Natural killer cell (primary cell): ENCODE results near the gene CSHL1. TPM values are rescaled to one million over a fixed set of nuclear protein-coding genes. Genes with fewer than 3 reads are reported as not detected.

Experiments
- ATAC-seq, 3 donors: fragments of 150-1000 bp in 2 of 3; fragments of 200-7000 bp in 1 of 3; cut with Tn5 transposase; 1 replicate in 1 of 3; 2 replicates in 2 of 3; pipeline ENCODE4 v1.10.0; 2021; ENCODE audit warnings: mild to moderate bottlenecking in 2 of 3, moderate library complexity in 2 of 3
- DNase-seq, 2 donors: peaks; one replicate each; pipeline versions ENCODE4 v3.0.0 to v3.0.0-alpha.2; 2013 to 2021; ENCODE audit warnings: mixed read lengths in 1 of 2
- H3K27ac ChIP-seq: one replicate; pipeline ENCODE4 v1.5.1; 2013; ENCODE audit warnings: mild to moderate bottlenecking, low read length
- H3K27me3 ChIP-seq: one replicate; pipeline ENCODE4 v1.6.1; 2013; ENCODE audit warnings: low read length; ENCODE audit not compliant: control insufficient read depth, insufficient read depth
- H3K36me3 ChIP-seq: one replicate; pipeline ENCODE4 v1.6.1; 2013; ENCODE audit warnings: low read length; ENCODE audit not compliant: control insufficient read depth, insufficient read depth
- H3K4me1 ChIP-seq: one replicate; pipeline ENCODE4 v1.6.1; 2013; ENCODE audit warnings: low read length; ENCODE audit not compliant: control insufficient read depth, insufficient read depth
- H3K4me3 ChIP-seq: one replicate; pipeline ENCODE4 v1.5.1; 2013; ENCODE audit warnings: low read length
- H3K9me3 ChIP-seq: one replicate; pipeline ENCODE4 v1.6.1; 2013; ENCODE audit warnings: low read length; ENCODE audit not compliant: control insufficient read depth, insufficient read depth
- H3K27ac Mint-ChIP-seq, 2 donors: one replicate each; pipeline ENCODE4 v1.8.0; 2022; ENCODE audit warnings: mild to moderate bottlenecking in 2 of 2, mixed read lengths in 2 of 2, moderate library complexity in 1 of 2
- H3K27me3 Mint-ChIP-seq, 2 donors: one replicate each; pipeline ENCODE4 v1.8.0; 2022; ENCODE audit warnings: low read depth in 2 of 2, mixed read lengths in 2 of 2
- H3K36me3 Mint-ChIP-seq: one replicate; pipeline ENCODE4 v1.8.0; 2022; ENCODE audit warnings: mixed read lengths
- H3K4me1 Mint-ChIP-seq, 2 donors: one replicate each; pipeline ENCODE4 v1.8.0; 2022; ENCODE audit warnings: mixed read lengths in 2 of 2
- H3K4me3 Mint-ChIP-seq: one replicate; pipeline ENCODE4 v1.8.0; 2022; ENCODE audit warnings: mild to moderate bottlenecking, moderate library complexity, mixed read lengths
- H3K9me3 Mint-ChIP-seq, 2 donors: one replicate each; pipeline ENCODE4 v1.8.0; 2022; ENCODE audit warnings: mixed read lengths in 2 of 2
- WGBS: methylation state at CpG from one replicate; pipeline ENCODE4 v1.1.7; 2013; ENCODE audit warnings: missing lambda C conversion rate; ENCODE audit not compliant: insufficient coverage; 5-methylcytosine and 5-hydroxymethylcytosine counted together
- intact Hi-C: fragments of 100-400 bp; cut with micrococcal nuclease; formaldehyde crosslinking; loops from one replicate; pipeline ENCODE4 v1.14.2; 2022
- total RNA-seq, 4 donors: library from RNA; stranded (reverse); fragments of 120-200 nt in 1 of 4; gene quantifications; one replicate each; pipeline versions ENCODE4 v1.2.3 to v1.2.4, GENCODE V29; 2013 to 2022
- TF ChIP-seq, protein P1 (sequence below): fragments of 200-600 bp; IDR thresholded peaks from one replicate; pipeline ENCODE4 v1.8.0; 2022; ENCODE audit warnings: antibody characterized with exemption

CSHL1 gene
- total RNA-seq, 3 donors from 2014 or later (not counting 1 experiment from before 2014, with no cell fraction given): not detected

DNA sequence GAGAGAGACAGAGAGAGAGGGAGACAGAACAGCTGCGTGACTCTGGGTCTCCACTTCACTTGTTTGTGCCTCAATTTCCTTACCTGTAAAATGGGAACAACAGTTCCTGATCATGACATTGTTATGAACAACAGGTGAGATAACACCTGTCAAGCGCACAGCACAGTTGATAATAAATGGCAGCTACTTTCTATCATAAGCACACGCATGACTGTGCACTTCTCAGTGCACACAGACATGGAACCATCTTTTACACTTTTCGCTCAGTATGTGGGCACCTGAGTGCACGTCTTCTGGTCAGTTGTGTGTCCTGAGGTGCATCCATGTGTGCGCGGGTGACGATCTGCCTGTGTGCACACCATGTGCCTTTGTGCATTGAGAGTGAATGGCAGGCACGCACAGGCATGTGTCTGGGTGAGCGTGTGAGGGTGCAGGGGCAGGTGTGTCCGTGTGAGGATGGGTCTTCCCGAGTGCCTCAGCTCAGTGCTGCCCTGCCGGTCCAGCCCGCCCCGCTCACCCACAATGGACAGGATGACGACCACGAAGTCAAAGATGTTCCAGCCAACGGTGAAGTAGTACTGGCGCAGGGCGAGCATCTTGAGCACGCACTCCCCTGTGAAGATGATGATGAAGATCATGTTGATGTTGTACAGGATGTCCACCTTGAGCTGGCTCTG, 31.4 kb upstream of the CSHL1 start:
- H3K9me3 ChIP-seq: no peaks in the 10 kb centered on the region
- H3K36me3 ChIP-seq: no peaks in the 10 kb centered on the region
- Mint-ChIP-seq H3K9me3 (no peaks in the 10 kb centered on the region), H3K36me3 (no peaks in the 10 kb centered on the region), H3K4me3 (no peak overlapping the region), H3K27ac (no peak overlapping the region), H3K27me3 (no peaks in the 10 kb centered on the region), H3K4me1 (peaks cover 13 to 37% of the 10 kb centered on the region in 2 donors)
- 94% methylated on average over 21 of the region's 21 CpGs for WGBS
- peaks cover 27% of the 10 kb centered on the region for H3K4me1 ChIP-seq
- intact Hi-C loops: no loop called here
- TF ChIP-seq, protein P1, sequence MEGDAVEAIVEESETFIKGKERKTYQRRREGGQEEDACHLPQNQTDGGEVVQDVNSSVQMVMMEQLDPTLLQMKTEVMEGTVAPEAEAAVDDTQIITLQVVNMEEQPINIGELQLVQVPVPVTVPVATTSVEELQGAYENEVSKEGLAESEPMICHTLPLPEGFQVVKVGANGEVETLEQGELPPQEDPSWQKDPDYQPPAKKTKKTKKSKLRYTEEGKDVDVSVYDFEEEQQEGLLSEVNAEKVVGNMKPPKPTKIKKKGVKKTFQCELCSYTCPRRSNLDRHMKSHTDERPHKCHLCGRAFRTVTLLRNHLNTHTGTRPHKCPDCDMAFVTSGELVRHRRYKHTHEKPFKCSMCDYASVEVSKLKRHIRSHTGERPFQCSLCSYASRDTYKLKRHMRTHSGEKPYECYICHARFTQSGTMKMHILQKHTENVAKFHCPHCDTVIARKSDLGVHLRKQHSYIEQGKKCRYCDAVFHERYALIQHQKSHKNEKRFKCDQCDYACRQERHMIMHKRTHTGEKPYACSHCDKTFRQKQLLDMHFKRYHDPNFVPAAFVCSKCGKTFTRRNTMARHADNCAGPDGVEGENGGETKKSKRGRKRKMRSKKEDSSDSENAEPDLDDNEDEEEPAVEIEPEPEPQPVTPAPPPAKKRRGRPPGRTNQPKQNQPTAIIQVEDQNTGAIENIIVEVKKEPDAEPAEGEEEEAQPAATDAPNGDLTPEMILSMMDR: no peak
- no peak for DNase-seq
- H3K27ac ChIP-seq: no peak overlapping the region
- no peak overlapping the region for H3K4me3 ChIP-seq
- H3K27me3 ChIP-seq: no peaks in the 10 kb centered on the region
- ATAC-seq: no peak

DNA sequence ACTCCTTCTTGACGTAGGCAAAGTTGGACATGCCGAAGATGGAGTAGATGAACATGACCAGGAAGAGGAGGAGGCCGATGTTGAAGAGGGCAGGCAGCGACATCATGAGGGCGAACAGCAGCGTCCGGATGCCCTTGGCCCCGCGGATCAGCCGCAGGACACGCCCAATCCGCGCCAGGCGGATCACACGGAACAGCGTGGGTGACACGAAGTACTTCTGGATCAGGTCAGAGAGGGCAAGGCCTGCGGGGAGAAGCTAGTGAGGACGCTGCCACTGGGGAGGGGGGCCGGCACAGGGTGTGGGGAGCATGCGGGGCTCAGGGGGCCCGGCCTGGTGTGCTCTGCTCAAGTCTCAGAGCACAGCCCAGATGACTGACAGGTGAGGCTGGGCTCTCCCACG, 30.7 kb upstream of the CSHL1 start:
- TF ChIP-seq, protein P1: no peak
- Mint-ChIP-seq H3K4me3 (no peak overlapping the region), H3K4me1 (peaks cover 12 to 34% of the 10 kb centered on the region in 2 donors), H3K27me3 (no peaks in the 10 kb centered on the region), H3K27ac (no peak overlapping the region), H3K36me3 (no peaks in the 10 kb centered on the region), H3K9me3 (no peaks in the 10 kb centered on the region)
- Histone ChIP-seq H3K27ac (no peak overlapping the region), H3K27me3 (no peaks in the 10 kb centered on the region), H3K36me3 (no peaks in the 10 kb centered on the region), H3K4me3 (no peak overlapping the region), H3K4me1 (peaks cover 20% of the 10 kb centered on the region), H3K9me3 (no peaks in the 10 kb centered on the region)
- no peak for ATAC-seq
- intact Hi-C loops: no loop called here
- 94% methylated on average over 23 of the region's 23 CpGs for WGBS
- no peak for DNase-seq

DNA sequence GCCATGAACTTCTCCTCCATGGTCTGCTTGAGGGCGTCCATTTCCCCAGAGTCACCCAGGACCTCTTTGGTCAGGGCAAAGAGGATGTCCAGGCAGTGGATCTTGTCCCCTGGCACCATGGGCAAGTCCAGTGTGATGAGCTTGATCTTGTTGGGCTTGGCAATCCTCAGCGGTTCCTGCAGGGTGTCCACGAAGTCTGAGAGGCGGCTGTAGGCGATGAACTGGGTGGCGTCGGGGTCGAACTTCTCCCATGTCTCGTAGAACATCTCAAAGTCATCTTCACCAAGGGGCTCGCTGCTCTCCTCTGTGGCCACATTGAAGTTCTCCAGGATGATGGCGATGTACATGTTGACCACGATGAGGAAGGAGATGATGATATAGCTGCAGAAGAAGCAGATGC, 30.1 kb upstream of the CSHL1 start:
- 93% methylated on average over 12 of the region's 12 CpGs for WGBS
- TF ChIP-seq, protein P1: no peak
- Histone ChIP-seq H3K4me1 (peaks cover 14% of the 10 kb centered on the region), H3K27ac (no peak overlapping the region), H3K27me3 (no peaks in the 10 kb centered on the region), H3K4me3 (no peak overlapping the region), H3K36me3 (no peaks in the 10 kb centered on the region), H3K9me3 (no peaks in the 10 kb centered on the region)
- Mint-ChIP-seq H3K36me3 (no peaks in the 10 kb centered on the region), H3K4me3 (no peak overlapping the region), H3K27me3 (no peaks in the 10 kb centered on the region), H3K9me3 (no peaks in the 10 kb centered on the region), H3K27ac (no peak overlapping the region), H3K4me1 (peaks cover 6 to 29% of the 10 kb centered on the region in 2 donors)
- intact Hi-C loops: no loop called here
- no peak for DNase-seq
- no peak for ATAC-seq

DNA sequence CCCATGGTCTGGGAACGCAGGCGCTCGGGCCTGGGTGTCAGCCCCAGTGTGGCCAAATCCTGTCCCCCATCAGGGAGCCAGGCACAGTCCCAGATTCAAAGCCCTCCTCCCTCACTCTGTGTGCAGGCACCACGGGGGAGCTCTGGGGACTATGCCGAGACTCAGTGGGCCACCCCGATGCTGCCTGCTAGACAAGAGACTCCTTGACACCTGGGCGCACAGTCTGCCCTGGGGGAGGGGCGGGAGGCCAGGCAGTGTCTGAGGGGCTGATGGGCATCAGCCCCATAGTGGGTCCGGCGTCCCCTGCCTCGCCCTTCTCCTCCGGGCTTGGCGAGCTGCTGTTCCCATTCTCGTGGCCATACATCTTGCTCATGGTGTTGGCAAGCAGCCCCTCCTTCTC, 29.5 kb upstream of the CSHL1 start:
- intact Hi-C loops: no loop called here
- Histone ChIP-seq H3K27me3 (no peaks in the 10 kb centered on the region), H3K27ac (no peak overlapping the region), H3K4me3 (no peak overlapping the region), H3K9me3 (no peaks in the 10 kb centered on the region), H3K36me3 (no peaks in the 10 kb centered on the region), H3K4me1 (peaks cover 9% of the 10 kb centered on the region)
- no peak overlapping the region for H3K27ac Mint-ChIP-seq
- H3K36me3 Mint-ChIP-seq: no peaks in the 10 kb centered on the region
- TF ChIP-seq, protein P1: no peak
- 96% methylated on average over 14 of the region's 14 CpGs for WGBS
- H3K4me1 Mint-ChIP-seq: peaks cover 4 to 23% of the 10 kb centered on the region in 2 donors
- no peaks in the 10 kb centered on the region for H3K27me3 Mint-ChIP-seq
- H3K9me3 Mint-ChIP-seq: no peaks in the 10 kb centered on the region
- ATAC-seq: no peak
- H3K4me3 Mint-ChIP-seq: no peak overlapping the region
- no peak for DNase-seq
